ENCODE measurements around the gene LRRC27. TPM values are rescaled to one million over a fixed set of nuclear protein-coding genes. Genes with fewer than 3 reads are reported as not detected.

The LRRC27 gene
- polyA plus RNA-seq, 3 donors, result 3.6 to 12.8 (median 3.6) TPM

GRCh38 chr10:132321726-132322125 lies 10.3 kb upstream of the LRRC27 start:
- intact Hi-C loops (cut with micrococcal nuclease), result no loop called here
- 99% methylated on average over 7 of the region's 10 CpGs for WGBS (ENCODE audit: insufficient coverage)

GRCh38 chr10:132322586-132323048 lies 9.4 kb upstream of the LRRC27 start:
- peak overlapping the region in 1 of 2 donors; percentile 53 for H3K27ac ChIP-seq (ENCODE audit: low read depth in 1 of 2, low read length in 2 of 2)
- Mint-ChIP-seq H3K9me3 (no peaks in the 10 kb centered on the region), H3K27me3 (ENCODE audit: low read depth in 3 of 3) (peaks cover 0 to 1% (median 0%) of the 10 kb centered on the region in 3 donors), H3K4me3 (peak overlapping the region; percentile 18 to 74), H3K4me1 (peaks cover 52% of the 10 kb centered on the region), H3K36me3 (peaks cover 33 to 49% of the 10 kb centered on the region in 2 donors), H3K27ac (peak overlapping the region; percentile 60 to 83 (median 76))
- no peaks in the 10 kb centered on the region for H3K27me3 ChIP-seq (ENCODE audit: control insufficient read depth in 2 of 2, insufficient read depth in 2 of 2, low read length in 2 of 2)
- intact Hi-C loops (cut with micrococcal nuclease), result no loop called here
- H4K20me1 ChIP-seq (ENCODE audit: insufficient read depth, low read length), result peaks cover 32% of the 10 kb centered on the region
- peak overlapping the region in 1 of 3 experiments; percentile 27 for H3K4me3 ChIP-seq (replicated peaks in 1 of 3; ENCODE audit: low read depth in 2 of 3, low read length in 3 of 3)
- DNase-seq, result peak in 2 of 3 donors; percentile 42 to 49
- no peak overlapping the region for H2AFZ ChIP-seq (ENCODE audit: insufficient read depth, low read depth, low read length, poor library complexity, severe bottlenecking)
- H3K9me3 ChIP-seq (replicated peaks in 1 of 2; ENCODE audit: control insufficient read depth in 1 of 2, insufficient read depth in 1 of 2, low read length in 2 of 2), result no peaks in the 10 kb centered on the region
- no peak overlapping the region for H3K9ac ChIP-seq (ENCODE audit: insufficient read depth, low read length, poor library complexity, severe bottlenecking)
- no peak for TF ChIP-seq CTCF (IDR thresholded peaks at IDR 0.05)
- H3K4me1 ChIP-seq (ENCODE audit: control insufficient read depth in 1 of 2, insufficient read depth in 2 of 2, low read length in 2 of 2), result peaks cover 39 to 42% of the 10 kb centered on the region in 2 donors
- H3K79me2 ChIP-seq (ENCODE audit: insufficient read depth, low read length), result peaks cover 20% of the 10 kb centered on the region
- peak overlapping the region; percentile 23 for H3K4me2 ChIP-seq (replicated peaks; ENCODE audit: extremely low read depth, low read length, poor library complexity, severe bottlenecking)
- 4% methylated on average over 5 of the region's 6 CpGs for WGBS (ENCODE audit: insufficient coverage)
- peaks cover 0 to 25% of the 10 kb centered on the region in 2 donors for H3K36me3 ChIP-seq (replicated peaks in 1 of 2; ENCODE audit: control insufficient read depth in 1 of 2, insufficient read depth in 2 of 2, low read length in 2 of 2)

More at GRCh38 chr10:132321726-132322125, 10.3 kb upstream of the LRRC27 start:
- Mint-ChIP-seq H3K27ac (peak overlapping the region in 2 of 7 donors; percentile 10 to 14), H3K4me1 (peaks cover 47% of the 10 kb centered on the region), H3K27me3 (ENCODE audit: low read depth in 3 of 3) (peaks cover 0 to 1% (median 0%) of the 10 kb centered on the region in 3 donors), H3K9me3 (no peaks in the 10 kb centered on the region), H3K4me3 (no peak overlapping the region), H3K36me3 (peaks cover 30 to 40% of the 10 kb centered on the region in 2 donors)
- no peak for TF ChIP-seq CTCF (IDR thresholded peaks at IDR 0.05)
- H3K79me2 ChIP-seq (ENCODE audit: insufficient read depth, low read length), result peaks cover 12% of the 10 kb centered on the region
- peaks cover 0 to 22% of the 10 kb centered on the region in 2 donors for H3K36me3 ChIP-seq (replicated peaks in 1 of 2; ENCODE audit: control insufficient read depth in 1 of 2, insufficient read depth in 2 of 2, low read length in 2 of 2)
- H3K27ac ChIP-seq (ENCODE audit: low read depth in 1 of 2, low read length in 2 of 2), result no peak overlapping the region
- peaks cover 23% of the 10 kb centered on the region for H4K20me1 ChIP-seq (ENCODE audit: insufficient read depth, low read length)
- H3K4me2 ChIP-seq (replicated peaks; ENCODE audit: extremely low read depth, low read length, poor library complexity, severe bottlenecking), result no peak overlapping the region
- H3K27me3 ChIP-seq (ENCODE audit: control insufficient read depth in 2 of 2, insufficient read depth in 2 of 2, low read length in 2 of 2), result no peaks in the 10 kb centered on the region
- no peak overlapping the region for H3K9ac ChIP-seq (ENCODE audit: insufficient read depth, low read length, poor library complexity, severe bottlenecking)
- no peaks in the 10 kb centered on the region for H3K9me3 ChIP-seq (replicated peaks in 1 of 2; ENCODE audit: control insufficient read depth in 1 of 2, insufficient read depth in 1 of 2, low read length in 2 of 2)
- peaks cover 36 to 42% of the 10 kb centered on the region in 2 donors for H3K4me1 ChIP-seq (ENCODE audit: control insufficient read depth in 1 of 2, insufficient read depth in 2 of 2, low read length in 2 of 2)
- no peak for DNase-seq
- no peak overlapping the region for H2AFZ ChIP-seq (ENCODE audit: insufficient read depth, low read depth, low read length, poor library complexity, severe bottlenecking)
- H3K4me3 ChIP-seq (replicated peaks in 1 of 3; ENCODE audit: low read depth in 2 of 3, low read length in 3 of 3), result no peak overlapping the region
